ENCODE results near the gene AP4S1.
"Not testable (repeated sequence)": the region's sequence is repeated elsewhere in the genome, so short reads cannot be mapped to it uniquely, and the experiment has no call there.

AP4S1 gene, protein sequence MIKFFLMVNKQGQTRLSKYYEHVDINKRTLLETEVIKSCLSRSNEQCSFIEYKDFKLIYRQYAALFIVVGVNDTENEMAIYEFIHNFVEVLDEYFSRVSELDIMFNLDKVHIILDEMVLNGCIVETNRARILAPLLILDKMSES

DNA sequence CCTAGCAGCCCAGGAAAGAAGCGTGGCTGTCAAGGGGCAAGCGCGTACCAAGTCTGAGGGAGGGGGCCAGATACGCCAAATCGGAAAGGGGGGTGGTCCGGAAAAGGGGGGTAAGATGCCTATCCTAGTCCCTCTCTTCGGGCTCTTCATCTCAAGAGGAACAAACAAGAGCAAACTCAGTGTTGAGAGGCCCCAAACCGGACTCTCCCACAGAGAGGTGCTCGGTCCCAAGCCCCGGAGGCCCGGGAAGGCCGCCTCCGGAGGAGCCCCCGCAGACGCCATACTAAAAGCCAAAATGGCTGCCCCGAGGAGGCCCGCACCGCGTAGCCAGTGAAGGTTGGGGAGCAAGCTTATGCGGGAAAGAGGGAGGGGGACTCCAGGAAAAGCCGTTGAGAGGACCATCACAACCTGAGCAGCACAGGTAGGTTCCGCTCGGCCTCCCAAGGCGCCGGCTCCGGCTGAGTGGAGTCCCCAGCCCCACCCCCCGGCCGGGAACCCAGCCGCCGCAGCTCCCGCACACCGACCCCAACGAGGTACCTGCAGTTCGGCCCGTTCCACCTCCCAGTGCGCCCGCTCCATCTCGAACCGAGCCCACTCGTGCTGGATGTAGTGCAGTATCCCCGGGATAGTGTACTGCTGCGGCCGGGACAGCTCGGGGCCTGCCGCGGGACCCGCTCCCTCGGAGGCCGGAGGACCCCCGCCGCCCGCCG is at the start of gene AP4S1:
TSS of gene AP4S1 (plus strand) at position 283 of the 710 bp plus-strand sequence. CDS start 40,548 bp downstream, outside the sequence.
- peak; percentile 19 for DNase-seq (ENCODE audit: low read depth)

DNA sequence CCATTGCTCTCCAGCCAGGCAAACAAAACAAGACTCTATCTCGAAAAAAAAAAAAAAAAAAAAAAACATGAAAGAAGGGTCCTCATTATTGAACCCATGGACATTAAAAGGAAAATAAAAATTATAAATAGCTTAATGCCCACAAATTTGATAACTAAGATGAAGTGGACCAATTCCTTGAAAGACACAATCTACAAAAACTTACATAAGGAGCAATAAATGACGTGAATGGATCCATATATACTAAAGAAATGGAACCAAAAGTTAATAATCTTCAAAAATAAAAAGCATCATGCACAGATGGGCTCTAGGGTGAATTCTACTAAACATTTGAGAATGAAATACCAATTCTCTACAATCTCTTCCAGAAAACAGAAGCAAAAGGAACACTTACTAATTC is 47.7 kb upstream of the AP4S1 start:
- no peak for DNase-seq (ENCODE audit: low read depth)

DNA sequence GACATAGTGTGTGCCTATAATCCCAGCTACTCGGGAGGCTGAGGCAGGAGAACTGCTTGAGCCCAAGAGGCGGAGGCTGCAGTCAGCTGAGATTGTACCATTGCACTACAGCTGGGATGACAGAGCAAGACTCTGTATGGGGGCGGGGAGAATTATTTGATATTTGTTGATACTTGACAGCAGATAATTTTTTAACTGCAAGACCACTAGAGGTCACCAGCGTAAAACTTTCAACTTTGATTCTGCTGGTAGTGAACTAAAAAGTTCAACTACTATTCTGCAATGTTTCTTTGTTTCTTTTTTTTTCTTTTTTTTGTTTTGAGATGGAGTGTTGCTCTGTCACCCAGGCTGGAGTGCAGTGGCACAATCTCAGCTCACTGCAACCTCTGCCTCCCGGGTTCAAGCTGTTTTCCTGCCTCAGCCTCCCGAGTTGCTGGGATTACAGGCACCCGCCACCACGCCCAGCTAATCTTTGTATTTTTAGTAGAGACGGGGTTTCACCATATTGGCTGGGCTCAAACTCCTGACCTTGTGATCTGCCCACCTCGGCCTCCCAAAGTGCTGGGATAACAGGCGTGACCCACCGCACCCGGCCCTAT is 45.2 kb upstream of the AP4S1 start:
- DNase-seq (ENCODE audit: low read depth) = peak; percentile 46

DNA sequence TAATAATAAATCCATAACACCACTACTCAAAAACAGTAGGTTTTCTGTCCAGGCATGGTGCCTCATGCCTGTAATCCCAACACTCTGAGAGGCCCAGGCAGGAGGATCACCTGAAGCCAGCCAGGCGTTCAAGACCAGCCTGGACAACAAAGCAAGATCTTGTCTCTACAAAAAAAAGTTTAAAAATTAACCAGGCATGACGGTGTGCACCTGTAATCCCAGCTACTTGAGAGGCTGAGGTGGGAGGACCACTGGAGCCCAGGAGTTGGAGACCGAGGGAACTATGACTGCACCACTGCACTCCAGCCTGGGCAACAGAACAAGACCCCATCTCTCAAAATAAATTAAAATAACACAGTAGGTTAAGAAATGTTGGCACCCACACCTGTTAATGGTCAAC is 44.5 kb upstream of the AP4S1 start:
- DNase-seq (ENCODE audit: low read depth) = no peak

DNA sequence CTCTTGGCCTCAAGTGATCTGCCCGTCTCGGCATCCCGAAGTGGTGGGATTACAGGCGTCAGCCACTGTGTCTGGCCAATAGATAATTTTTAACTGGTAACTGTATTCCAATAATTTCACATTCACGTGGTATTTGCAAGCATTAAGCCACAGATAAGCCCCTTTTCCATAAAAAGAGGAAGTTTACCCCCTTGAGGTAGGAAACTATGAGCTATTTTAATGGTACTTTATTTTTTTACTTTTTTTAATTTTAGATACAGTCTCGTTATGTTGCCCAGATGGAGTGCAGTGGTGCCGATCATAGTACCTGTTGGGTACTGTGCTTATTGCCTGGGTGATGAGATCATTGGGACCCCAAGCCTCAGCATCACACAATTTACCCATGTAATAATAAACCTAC is 42.9 kb upstream of the AP4S1 start:
- no peak for DNase-seq (ENCODE audit: low read depth)

DNA sequence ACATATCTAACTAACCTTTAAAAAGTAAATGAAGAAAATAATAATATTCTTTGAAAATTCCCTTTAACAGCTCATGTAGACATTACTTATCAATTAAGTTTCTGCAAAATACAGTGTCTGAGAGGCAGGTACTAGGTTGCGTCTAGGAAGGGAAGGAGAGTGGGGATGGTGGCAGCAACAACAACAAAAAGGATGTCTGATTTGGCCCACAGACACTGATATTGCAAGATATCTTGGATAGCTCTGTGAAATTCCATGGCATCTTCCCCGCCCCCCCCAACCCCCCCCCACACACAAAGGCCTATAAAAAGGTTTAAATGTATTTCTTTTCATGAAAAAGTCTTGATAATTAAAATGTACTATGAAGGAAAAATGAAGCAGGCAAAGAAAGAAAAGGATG is 41.6 kb upstream of the AP4S1 start:
- DNase-seq (ENCODE audit: low read depth) = no peak

DNA sequence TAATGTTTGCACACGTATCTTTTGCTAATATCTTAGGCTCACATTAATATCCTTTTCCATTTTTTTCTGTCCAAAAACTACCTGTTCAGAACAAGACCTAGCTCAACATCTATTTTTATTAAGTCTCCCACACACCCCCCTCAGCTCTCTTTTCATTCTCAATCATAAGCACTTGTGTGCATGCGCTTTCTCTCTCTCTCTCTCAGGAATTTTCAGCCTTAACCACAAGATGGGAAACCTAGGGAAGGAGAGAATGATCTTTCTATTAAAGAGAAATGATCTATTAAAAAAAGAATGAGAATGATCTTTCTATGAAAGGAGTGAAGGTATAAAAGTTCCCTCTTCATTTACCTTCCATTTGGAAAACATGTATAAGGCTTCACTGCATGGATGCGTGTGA is 39.7 kb upstream of the AP4S1 start:
- no peak for DNase-seq (ENCODE audit: low read depth)

DNA sequence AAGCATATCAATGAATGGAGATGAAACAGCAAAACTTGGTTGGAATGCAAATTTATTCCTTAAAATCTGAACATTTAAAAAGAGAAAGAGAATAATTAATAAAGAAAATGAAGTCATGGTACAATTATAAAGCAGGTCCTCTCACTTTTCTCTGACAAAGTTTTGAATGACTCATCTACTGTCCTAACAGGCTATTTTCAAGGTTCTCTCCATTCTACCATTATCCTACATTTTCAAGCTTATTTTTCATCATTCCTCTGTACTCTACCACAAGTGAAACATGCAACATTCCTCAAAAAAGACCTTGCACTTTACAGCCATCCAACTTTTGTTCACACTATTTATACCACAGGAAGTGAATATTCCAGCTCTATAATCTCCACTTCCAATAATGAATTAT is 36.9 kb upstream of the AP4S1 start:
- DNase-seq (ENCODE audit: low read depth) = no peak

DNA sequence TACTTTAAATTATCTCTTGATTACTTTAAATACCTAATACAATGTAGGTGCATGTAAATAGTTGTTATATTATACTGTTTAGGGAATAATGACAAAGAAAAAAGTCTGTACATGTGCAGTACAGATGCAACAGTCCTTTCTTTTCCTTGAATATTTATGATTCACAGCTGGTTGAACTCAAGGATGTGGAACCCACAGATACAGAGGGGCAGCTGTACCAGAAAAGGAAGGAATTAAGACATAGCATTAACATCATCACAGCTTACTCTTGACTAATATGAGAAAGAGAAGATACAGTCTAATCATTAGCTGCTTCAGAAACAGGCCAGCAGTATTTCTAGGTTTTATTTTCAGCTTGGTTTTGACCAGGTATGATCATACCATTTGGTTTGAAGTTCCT is 34.7 kb upstream of the AP4S1 start:
- no peak for DNase-seq (ENCODE audit: low read depth)

DNA sequence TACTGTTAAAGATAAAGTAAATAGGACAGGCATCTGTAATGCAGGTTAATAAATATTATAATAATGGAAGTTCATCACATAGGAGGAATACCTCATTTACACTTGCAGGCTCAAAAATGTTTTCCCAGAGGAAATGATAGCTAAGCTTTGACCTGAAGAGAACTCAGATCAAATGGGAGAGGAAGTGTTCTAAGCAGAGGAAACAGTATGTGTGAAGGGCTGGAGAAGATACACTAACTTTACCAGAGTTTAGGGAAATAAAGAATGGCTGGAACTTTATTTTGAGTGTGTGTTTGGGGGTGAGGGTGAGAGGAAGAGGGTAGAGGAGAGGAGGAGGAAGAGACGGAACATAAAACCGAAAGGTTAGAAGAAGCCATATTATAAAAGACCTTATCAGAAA is 34.0 kb upstream of the AP4S1 start:
- no peak for DNase-seq (ENCODE audit: low read depth)

DNA sequence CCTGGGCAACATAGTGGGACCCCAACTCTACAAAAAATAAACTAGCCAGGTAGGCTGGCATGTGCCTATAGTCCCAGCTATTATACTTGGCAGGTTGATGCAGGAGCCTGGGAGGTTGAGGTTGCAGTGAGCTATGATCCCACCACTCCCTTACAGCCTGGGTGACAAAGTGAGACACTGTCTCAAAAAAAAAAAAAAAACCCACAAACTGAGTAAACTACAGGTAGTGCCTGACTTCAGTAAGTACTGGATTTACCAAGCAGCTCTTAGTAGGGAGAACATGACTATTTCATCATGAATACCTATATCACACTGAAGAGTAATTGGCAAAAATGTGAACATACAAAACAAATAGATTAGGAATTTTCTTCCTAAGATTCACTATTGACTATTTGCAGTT is 32.4 kb upstream of the AP4S1 start:
- no peak for DNase-seq (ENCODE audit: low read depth)

DNA sequence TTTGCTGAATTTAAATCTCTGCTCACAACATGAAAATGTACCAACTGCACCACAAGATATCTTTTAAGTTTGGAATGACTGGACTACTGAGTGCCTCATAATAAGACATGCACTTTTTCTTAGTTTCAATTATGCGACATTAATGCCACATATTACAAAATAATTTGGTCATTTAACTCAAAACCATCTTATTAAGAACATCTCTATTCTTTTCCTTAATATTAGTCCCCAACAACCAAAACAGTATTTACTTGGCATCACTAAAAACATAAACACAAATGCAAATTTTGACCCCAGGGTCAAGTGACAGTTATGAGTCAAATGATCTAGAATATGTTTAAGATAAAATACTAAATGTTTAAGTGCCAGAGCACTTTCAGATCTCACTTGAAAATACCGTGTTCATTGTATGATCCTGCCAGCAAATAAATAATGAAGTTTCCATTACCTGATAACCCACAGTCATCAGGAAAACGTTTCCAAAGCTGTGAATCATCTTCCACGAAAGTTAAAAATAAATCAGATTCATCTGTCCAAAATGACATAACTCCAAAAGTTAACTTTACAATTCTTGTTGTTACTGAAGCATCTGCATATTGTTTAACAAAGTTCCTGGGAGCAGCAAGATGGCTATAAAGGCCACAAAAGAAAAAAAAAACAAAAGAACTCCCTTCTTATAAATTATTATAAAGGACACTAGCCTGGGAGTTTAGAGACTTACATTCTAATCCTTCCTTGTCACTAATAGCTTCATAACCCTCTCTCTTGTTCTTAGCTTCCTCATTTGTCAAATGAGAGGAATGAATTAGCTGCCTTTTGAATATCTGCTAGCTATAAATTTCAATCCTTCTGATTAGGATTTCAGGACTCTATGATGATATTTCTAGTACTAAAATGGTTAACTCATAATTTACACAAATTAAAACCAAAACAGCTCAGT is 30.5 kb upstream of the AP4S1 start:
- no peak for DNase-seq (ENCODE audit: low read depth)

DNA sequence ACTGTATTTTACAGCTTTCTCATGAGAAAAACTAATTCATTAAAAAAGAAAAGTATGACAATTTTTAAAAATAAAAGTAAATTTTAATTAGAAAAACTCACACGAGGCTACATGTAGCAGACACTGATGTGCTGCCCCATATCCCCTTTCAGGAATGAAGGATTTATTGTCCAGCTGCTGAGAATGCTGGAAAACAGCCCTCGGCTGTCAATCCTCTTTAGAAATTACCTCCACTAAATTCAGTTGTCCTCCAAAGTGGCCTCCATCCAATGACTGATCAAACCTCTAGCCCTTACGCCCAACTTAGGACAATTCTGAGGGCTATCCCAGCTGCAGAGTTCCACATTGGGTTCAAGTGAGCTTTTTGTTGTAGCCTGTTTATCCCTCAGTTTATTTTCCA is 29.8 kb upstream of the AP4S1 start:
- DNase-seq (ENCODE audit: low read depth) = no peak

DNA sequence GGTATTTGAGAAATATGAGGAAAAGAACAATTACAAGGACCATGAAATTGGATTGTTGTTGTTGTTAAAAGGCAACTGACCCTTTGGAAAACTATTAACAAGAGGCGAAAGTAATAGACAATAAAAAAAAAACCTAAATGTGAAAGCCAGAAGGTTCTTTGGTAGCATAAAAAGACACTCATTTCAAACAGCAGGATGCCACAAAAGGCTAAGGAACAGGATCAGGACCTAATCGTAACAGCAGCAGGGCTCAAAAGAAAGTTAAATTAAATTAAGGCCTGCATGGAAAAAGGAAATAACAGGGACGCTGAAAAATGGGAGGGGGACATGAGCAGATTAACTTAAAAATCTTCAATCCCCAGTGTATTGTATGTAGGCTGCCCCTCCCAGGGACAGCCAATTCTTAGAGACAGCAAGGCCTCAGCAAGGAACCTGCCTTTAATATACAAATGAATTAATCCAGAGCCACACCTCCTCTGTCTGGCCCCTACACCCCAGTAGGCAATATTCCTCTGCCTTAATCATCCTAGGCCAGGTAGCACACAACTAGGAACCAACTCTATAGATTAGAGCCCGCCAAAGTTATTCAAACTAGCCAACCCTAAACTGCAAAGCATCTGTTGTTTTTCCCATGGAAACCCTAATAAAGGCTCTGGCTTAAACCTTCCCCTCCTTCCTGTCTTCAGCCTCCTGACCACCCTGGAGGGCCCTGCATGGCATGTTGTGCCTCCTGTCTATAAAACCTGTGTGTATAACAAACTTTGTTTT is 28.4 kb upstream of the AP4S1 start:
- DNase-seq (ENCODE audit: low read depth) = no peak

DNA sequence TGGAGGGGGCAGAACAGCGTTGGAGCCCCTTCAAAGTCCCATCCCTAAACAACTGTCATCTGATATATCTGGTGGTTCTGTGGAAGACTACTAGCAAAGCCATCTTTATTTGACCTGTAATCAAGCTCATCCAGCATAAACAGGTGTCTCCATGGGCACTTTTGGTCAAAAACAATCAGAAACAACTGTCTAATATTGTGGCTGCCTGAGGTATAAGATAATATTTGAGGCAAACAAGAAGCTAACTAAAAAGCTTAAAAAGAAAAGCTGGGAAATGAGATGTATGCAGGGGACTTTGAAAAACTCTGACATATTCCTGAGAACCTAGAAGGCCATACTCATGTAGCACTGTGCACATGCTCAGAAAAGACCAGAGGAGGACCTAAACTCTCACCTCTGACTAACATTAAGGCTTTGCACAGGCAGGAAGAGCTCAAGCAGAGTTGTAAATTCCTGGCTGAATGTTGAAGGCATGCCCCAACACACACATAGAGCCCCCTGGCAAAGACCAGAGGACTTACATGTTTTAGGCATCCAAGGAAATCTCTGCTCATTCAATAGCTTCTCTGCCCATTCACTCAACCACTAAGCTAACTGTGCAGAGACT is 27.2 kb upstream of the AP4S1 start:
- DNase-seq (ENCODE audit: low read depth) = no peak

DNA sequence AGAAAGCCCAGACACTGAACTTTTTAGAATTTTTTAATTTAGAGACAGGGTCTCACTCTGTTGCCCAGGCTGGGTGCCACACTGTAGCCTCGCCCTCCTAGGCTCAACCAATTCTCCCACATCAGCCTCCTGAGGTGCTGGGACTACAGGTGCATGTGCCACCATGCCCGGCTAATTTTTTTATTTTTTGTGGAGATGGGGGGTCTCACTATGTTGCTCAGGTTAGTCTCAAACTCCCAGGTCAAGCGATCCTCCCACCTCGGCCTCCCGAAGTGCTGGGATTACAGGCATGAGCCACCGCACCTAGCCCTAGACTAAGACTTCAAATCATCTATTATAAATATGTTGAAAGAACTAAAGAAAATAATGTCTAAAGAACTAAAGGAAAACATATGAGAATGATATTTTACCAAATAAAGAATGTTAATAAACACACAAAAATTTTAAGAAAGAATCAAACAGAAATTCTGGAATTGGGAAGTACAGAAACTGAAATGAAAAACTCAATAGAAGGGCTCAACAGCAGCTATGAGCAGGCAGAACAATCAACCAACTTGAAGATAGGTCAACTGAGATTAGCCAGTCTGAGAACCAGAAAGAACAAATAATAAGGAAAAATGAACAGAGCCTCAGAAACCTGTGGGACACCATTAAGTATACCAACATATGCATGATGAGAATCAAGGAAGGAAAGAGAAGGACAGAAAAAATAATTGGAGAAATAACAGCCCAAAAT is 26.2 kb upstream of the AP4S1 start:
- DNase-seq (ENCODE audit: low read depth) = no peak

DNA sequence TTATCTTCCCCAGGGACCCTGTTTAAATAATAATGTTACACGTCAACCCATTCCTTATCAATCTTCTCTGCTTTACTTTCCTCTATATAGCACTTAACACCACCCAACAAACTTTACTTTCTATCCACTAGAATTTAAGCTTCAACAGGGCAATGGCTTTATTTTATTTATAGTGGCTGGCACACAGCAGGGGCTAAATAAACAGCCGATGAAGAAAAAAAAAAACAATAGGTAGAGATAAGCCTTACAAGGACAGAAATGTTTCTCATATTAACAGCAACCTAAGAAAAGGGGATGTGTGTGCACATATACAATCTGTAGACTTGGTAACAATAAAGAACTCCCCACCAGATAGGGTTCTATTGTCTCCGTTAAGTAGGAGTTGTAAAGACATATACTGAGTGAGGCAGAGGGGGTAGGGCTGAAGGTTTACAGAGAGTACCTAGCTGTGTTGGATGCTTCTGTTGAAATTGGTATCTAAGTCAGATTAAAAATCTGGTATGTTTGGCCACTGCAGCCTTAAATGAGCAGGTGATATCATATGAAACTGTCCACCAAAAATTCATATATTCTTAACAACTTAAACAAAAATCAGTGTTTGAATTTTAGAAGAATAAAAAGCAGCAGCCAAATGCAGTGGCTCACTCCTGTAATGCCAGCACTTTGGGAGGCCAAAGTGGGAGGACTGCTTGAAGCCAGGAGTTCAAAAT is 24.7 kb upstream of the AP4S1 start:
- DNase-seq (ENCODE audit: low read depth) = no peak

DNA sequence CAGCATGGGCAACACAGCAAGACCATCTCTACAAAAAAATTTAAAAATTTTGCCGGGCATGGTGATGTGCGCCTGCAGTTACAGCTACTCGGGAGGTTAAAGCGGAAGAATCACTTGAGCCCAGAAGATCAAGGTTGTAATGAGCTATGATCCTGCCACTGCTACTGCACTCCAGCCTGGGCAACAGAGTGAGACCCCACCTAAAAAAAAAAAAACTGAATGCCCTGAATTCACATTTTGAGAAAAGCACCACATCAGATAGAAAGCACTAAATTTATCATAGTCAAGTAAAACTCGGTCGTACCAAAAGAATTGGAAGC is 24.1 kb upstream of the AP4S1 start:
- no peak for DNase-seq (ENCODE audit: low read depth)

DNA sequence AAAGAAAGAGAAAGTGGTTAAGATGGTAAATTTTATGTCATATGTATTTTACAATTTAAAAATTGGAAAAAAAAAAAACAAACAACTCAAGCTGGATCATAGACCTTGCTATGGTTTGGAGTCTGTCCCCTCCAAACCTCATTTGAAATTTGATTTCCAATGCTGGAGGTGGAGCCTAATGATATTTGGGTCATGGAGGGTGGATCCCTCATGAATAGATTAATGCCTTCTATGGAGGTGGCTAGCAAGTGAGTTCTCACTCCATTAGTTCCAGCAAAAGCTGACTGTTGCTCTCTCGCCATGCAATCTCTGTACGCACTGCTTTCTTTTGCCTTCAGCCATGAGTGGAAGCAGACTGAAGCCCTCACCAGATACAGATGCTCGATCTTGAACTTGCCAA is 22.2 kb upstream of the AP4S1 start:
- DNase-seq (ENCODE audit: low read depth) = no peak

DNA sequence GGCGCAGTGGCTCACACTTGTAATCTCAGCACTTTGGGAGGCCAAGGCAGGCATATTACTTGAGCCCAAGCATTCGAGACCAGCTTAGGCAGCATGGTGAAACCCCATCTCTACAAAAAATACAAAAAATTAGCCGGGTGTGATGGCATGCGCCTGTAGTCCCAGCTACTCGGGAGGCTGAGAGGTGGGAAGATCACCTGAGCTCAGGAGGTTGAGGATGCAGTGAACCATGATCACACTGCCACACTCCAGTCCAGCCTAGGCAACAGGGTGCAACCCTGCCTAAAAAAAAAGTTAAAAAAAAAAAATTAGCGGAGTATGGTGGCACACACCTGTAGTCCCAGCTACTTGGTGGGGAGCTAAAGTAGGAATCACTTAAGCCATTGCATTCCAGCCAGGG is 21.4 kb upstream of the AP4S1 start:
- not testable (repeated sequence) for DNase-seq (ENCODE audit: low read depth)
